Measurements from ENCODE around the gene CHAT. TPM values are rescaled to one million over a fixed set of nuclear protein-coding genes. Genes with fewer than 3 reads are reported as not detected.

CHAT gene
- total and polyA plus RNA-seq, 2 donors (not counting 3 experiments of a cell fraction or from before 2014, with no cell fraction given) = not detected

- H3K4me3 ChIP-seq (replicated peaks in 1 of 3; ENCODE audit: insufficient read depth in 1 of 3, low read depth in 1 of 3, low read length in 3 of 3) = no peak overlapping the region
- dilution Hi-C loops (cut with MboI; ENCODE audit: extremely low pct_ligation_motif_present, low sequenced_read_pairs) (no loop called here), intact Hi-C loops (cut with micrococcal nuclease) (no loop called here)
- no peaks in the 10 kb centered on the region for H3K36me3 ChIP-seq (ENCODE audit: control insufficient read depth in 2 of 2, extremely low read depth in 1 of 2, insufficient read depth in 2 of 2, low read length in 2 of 2)
- H3K27me3 ChIP-seq (ENCODE audit: control insufficient read depth in 2 of 2, insufficient read depth in 2 of 2, low read length in 2 of 2) = peaks cover 54 to 55% of the 10 kb centered on the region in 2 experiments
- H2AFZ ChIP-seq (ENCODE audit: low read depth, low read length) = no peak overlapping the region
- TF ChIP-seq MYC (IDR thresholded peaks at IDR 0.05; ENCODE audit: low read depth, low read length) (no peak), POLR2A (IDR thresholded peaks at IDR 0.05; ENCODE audit: low read depth, low read length) (no peak), FOS (IDR thresholded peaks at IDR 0.05; ENCODE audit: borderline replicate concordance, insufficient read depth, low read length) (no peak), JUN (IDR thresholded peaks at IDR 0.05; ENCODE audit: borderline replicate concordance, insufficient read depth, insufficient read length, low read depth) (no peak), EZH2 (IDR thresholded peaks at IDR 0.05; ENCODE audit: borderline replicate concordance, low read depth, low read length, severe bottlenecking) (no peak), POLR2AphosphoS5 (IDR thresholded peaks at IDR 0.05; ENCODE audit: insufficient read depth, low read depth, low read length) (no peak), GATA2 (IDR thresholded peaks at IDR 0.05; ENCODE audit: insufficient read depth, insufficient read length, low read depth, low read length) (no peak), CTCF (IDR thresholded peaks at IDR 0.05; ENCODE audit: extremely low read depth in 1 of 2, insufficient read depth in 1 of 2, low read depth in 1 of 2, low read length in 2 of 2) (no peak)
- TF ChIP-seq, protein P1, sequence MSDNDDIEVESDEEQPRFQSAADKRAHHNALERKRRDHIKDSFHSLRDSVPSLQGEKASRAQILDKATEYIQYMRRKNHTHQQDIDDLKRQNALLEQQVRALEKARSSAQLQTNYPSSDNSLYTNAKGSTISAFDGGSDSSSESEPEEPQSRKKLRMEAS (IDR thresholded peaks at IDR 0.05; ENCODE audit: insufficient read depth, insufficient read length) = no peak
- no peaks in the 10 kb centered on the region for H3K79me2 ChIP-seq (ENCODE audit: control insufficient read depth, insufficient read depth, low read length)
- H4K20me1 ChIP-seq (replicated peaks; ENCODE audit: control insufficient read depth, extremely low read depth, insufficient read depth, low read length) = no peaks in the 10 kb centered on the region
- H3K4me1 ChIP-seq (ENCODE audit: control insufficient read depth, extremely low read depth, insufficient read depth, low read length) = no peaks in the 10 kb centered on the region
- FAIRE-seq (no peak), DNase-seq (ENCODE audit: low read depth, low spot score) (no peak)
- H3K4me2 ChIP-seq (ENCODE audit: insufficient read depth, low read length) = no peak overlapping the region
- BruUV-seq (replicated peaks) = no TSS peak
- no peaks in the 10 kb centered on the region for H3K9me1 ChIP-seq (replicated peaks; ENCODE audit: control insufficient read depth, extremely low read depth, insufficient read depth, low read length)
- H3K9me3 ChIP-seq (replicated peaks; ENCODE audit: control insufficient read depth, insufficient read depth, low read length) = no peaks in the 10 kb centered on the region
- no peak overlapping the region for H3K27ac ChIP-seq (ENCODE audit: insufficient read depth, low read depth, low read length)
- ChIA-PET POLR2A (no interaction called here), CTCF (no interaction called here)
- H3K9ac ChIP-seq (replicated peaks; ENCODE audit: extremely low read depth, insufficient read depth, low read length) = no peak overlapping the region
Measured at GRCh38 chr10:49615721-49616120, 1.9 kb downstream of the CHAT start.
